ENCODE results near the gene STYXL1.

STYXL1 gene

DNA sequence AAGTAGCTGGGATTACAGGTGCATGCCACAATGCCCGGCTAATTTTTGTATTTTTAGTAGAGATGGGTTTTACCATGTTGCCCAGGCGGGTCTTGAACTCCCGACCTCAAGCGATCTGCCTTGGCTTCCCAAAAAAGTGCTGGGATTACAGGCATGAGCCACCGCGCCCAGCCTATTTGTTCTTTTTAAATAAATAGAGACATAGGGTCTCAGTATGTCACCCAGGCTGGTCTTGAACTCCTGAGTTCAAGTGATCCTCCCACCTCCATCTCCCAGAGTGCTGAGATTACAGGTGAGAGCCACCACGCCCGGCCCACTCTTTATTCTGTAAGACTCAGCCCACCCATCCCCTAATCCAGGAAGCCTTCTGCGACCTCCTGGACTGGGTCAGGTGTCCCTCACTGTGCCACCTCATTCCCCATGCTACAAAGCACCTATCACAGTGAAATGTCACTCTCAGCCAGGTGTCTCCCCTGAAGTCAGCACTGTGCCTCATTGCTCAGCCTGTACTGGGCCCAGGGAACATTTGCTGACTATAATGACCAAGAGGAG lies 56.2 kb downstream of the STYXL1 start:
- no peak for DNase-seq

- no peak for DNase-seq
Measured at GRCh38 chr7:75989500-75990388, 58.1 kb downstream of the STYXL1 start.

DNA sequence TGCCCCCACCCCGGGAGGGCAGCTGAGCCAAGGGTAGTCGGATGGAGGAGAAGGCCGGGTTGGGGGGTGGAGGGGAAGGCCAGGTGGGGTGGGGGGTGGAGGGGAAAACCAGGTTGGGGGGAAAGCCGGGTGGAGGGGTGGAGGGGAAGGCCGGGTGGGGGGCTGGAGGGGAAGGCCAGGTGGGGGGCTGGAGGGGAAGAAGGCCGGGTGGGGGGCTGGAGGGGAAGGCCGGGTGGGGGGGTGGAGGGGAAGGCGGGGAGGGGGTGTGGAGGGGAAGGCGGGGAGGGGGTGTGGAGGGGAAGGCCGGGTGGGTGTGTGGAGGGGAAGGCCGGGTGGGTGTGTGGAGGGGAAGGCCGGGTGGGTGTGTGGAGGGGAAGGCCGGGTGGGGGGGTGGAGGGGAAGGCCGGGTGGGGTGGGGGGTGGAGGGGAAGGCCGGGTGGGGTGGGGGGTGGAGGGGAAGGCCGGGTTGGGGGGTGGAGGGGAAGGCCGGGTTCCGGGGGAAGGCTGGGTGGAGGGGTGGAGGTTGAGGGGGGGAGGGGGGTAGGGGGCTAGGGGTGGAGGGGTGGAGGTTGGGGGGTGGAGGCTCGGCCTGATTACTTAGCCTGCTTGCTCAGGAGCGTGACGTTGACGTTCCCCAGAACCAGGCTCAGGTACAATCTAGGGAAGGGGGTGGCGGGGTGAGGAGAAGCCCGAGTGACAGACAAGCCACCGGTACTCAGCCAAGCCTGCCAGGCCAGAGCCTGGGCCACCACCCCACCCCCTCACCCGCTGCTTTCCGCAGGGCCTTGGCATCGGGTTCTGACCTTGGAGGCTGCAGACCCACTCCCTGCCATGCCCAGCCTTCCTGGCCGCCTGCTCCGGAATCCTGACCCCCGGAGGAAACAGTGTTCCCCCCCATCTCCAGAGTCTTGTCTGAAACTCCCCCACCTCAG lies 59.0 kb downstream of the STYXL1 start:
- no peak for DNase-seq

- no peak for DNase-seq
Measured at GRCh38 chr7:75987805-75988567, 59.8 kb downstream of the STYXL1 start.

DNA sequence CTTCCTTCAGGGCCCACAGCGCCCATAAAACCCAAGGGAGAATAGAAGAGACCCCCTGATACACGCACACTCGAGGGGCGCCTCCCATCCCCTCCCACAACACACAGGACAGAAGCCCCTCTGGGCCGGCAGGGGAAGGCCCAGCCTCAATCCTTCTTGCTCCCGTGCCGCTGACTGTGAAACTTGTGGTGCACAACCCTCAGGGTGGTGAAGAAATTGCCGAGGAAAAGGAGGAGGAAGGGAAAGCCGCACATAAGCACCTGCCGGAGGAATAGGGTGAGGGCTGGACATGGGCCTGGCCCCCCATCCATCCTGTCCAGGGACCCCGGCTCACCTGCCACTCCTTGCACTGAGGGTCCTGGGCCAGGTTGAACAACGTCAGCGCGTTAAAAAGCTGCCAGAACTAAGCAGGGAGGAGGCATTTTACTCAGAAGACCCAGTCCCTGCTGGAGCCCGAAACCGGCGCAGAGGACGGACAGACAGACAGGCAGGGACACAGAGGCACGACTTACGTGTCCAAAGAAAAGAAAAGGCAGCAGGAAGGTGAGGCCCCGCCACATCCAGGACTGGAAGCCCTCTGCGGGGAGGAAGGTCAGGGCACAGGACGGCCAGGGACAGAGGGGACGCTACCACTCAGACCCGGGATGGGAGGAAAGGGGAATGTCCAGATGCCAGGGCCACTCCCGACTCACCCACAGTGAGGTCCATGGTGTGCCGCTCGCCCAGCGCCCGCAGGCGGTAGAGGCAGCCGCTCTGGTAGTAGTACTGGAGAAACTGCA lies 60.6 kb downstream of the STYXL1 start:
- no peak for DNase-seq

- DNase-seq = no peak
Measured at GRCh38 chr7:75986147-75986781, 61.5 kb downstream of the STYXL1 start.

DNA sequence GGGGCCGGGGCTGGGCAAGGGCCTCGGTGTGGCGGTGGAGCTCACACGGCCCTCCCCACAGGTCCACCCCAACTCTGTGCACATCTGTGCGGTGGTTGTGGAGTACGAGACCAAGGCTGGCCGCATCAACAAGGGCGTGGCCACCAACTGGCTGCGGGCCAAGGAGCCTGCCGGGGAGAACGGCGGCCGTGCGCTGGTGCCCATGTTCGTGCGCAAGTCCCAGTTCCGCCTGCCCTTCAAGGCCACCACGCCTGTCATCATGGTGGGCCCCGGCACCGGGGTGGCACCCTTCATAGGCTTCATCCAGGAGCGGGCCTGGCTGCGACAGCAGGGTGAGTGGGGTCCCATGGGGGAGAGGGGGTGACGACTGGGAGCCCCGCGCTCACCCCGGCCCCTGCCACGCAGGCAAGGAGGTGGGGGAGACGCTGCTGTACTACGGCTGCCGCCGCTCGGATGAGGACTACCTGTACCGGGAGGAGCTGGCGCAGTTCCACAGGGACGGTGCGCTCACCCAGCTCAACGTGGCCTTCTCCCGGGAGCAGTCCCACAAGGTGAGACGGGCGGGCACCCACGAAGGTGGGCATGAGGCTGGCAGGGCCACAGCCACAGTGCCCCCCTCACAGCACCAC lies 62.2 kb downstream of the STYXL1 start:
- no peak for DNase-seq

- no peak for DNase-seq
Measured at GRCh38 chr7:75985009-75985517, 62.7 kb downstream of the STYXL1 start.

DNA sequence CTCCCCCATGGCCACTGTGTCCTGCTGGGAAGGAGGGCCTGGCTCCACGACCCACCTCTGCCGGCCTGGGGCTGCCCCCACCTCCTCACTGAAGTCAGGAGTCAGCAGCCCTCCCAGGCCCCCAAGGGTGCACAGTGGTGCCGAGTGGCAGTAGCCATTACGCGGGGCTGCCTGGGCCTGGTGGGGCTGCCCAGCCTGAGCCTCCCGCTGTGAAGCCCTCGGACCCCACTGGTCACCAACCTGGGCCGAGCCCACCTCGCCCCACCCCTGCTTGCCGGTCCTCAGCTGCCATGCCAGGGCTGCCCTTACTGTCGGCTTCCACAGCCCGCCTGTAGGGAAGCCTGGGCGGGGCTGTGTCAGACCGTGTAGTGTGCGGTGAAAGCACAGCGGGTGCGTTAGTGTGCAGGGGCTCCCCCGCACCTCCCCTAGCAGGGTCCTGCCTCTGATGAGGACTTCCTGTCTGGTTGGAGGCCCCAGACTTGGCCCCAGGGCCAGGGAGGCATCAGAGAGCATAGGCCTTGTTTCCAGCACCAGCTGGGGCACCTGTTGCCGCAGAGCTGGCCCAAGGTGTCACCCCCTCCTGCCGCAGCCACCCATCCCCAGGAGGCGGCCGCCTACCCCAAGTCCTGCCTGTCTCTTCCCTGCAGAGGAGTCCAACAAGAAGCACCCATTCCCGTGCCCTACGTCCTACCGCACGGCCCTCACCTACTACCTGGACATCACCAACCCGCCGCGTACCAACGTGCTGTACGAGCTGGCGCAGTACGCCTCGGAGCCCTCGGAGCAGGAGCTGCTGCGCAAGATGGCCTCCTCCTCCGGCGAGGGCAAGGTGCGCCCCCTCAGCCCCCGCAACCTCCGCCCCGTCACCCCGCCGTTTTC lies 63.4 kb downstream of the STYXL1 start:
- no peak for DNase-seq

- no peak for DNase-seq
Measured at GRCh38 chr7:75983471-75984129, 64.2 kb downstream of the STYXL1 start.

DNA sequence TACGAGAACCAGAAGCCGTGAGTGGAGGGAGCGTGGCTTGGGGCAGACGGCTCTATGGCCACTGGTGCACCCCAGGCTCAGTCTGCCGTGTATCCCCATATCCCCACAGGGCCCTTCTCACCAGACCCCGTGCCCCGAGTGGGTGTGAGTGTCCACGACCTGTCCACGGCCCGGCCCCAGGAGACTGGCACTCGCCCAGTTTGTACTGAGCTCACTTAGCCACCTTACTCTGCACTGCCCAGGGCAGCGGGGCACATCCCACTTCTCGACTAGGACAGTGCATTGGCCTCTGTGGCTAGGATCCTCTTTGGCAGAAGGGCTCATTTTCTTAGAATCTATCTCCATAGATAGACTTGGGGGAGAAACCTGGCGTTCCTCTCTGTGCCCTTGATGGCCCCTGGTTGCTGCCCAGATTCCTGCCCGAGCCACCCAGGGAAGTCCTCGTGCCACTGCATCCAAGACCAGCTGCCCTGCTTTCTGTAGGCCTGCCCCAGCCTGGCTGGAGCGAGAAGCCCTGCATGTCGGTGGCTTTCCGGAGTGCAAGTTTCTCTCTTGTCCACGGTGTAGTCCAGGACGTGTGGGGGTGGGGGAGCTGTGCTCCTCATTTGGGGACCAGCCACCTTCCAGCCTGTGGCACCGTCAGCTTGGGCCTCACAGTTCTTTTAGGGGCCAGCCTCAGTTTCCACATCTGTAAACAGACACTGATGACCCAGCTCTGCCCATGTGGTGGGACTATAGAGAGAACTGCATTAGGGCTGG lies 65.3 kb downstream of the STYXL1 start:
- no peak for DNase-seq

GRCh38 chr7:75981453-75982305 lies 66.1 kb downstream of the STYXL1 start:
- DNase-seq = no peak

DNA sequence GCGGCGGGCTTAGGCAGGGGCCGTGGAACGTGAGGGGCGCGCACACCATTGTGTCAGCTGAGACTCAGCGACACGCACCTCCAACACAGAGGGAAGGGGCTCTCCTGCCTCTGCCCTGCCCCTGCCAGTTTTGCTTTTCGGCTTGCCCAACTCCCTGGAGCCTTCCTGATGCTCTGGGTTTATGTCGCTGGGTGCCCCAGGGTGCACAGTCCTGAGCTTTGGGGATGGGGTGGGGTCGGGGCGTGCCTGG lies 66.7 kb downstream of the STYXL1 start:
- no peak for DNase-seq

- no peak for DNase-seq
Measured at GRCh38 chr7:75980430-75981202, 67.2 kb downstream of the STYXL1 start.

DNA sequence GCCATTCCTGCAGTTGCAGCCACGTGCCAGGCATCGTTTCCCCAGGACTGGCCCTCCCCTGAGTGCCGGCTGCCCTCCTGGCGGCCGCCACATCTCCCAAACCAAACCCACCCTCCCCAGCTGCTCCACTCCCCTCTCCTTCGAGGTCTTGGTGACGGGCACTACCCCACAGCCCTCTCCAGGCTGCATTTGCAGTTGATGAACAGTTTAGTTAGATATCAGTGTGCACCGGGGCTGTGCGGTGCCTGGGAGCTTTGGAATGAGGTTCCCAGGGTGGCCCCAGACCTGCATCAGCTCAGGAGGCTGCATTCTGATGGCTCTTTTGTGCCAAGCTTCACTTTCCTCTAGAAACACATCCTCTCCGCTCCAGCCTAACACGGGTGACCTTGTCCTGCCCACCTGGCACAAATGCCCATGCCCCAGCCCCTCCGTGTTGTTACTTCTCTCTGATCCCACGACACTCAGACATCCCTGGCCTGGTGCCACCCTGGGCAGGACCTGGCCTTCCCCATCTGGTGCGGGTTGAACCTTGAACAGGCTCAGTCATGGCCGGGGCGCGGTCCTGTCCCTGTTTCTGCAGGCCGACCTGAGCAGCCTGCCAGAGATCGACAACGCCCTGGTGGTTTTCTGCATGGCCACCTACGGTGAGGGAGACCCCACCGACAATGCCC lies 67.9 kb downstream of the STYXL1 start:
- DNase-seq = no peak

GRCh38 chr7:75977743-75978142 lies 70.1 kb downstream of the STYXL1 start:
- no peak for DNase-seq

Measured in stimulated activated CD4-positive, alpha-beta T cell treated with anti-CD3 and anti-CD28 coated beads, Interleukin-2, amount 100 ng/mL, for 24 hours (primary cell).